IPS-11a (cell line): ENCODE results near the gene GEN1.

Experiments used
- H3K4me3 ChIP-seq: one replicate; pipeline ENCODE4 v1.5.1; 2013; ENCODE audit warnings: low read depth, low read length, control low read depth

GEN1 gene

GRCh38 chr2:17793296-17793695, 39.4 kb downstream of the GEN1 start:
- H3K4me3 ChIP-seq, result no peak overlapping the region

GRCh38 chr2:17793803-17794354, 39.9 kb downstream of the GEN1 start:
- no peak overlapping the region for H3K4me3 ChIP-seq

- no peak overlapping the region for H3K4me3 ChIP-seq
Measured at GRCh38 chr2:17795309-17795708, 41.4 kb downstream of the GEN1 start.

GRCh38 chr2:17798338-17798737, 44.4 kb downstream of the GEN1 start:
- H3K4me3 ChIP-seq, result no peak overlapping the region

- no peak overlapping the region for H3K4me3 ChIP-seq
Measured at GRCh38 chr2:17799301-17800120, 45.6 kb downstream of the GEN1 start.

- no peak overlapping the region for H3K4me3 ChIP-seq
Measured at GRCh38 chr2:17800219-17800618, 46.3 kb downstream of the GEN1 start.

- H3K4me3 ChIP-seq, result no peak overlapping the region
Measured at GRCh38 chr2:17800693-17801458, 46.9 kb downstream of the GEN1 start.

GRCh38 chr2:17803497-17803896, 49.6 kb downstream of the GEN1 start:
- no peak overlapping the region for H3K4me3 ChIP-seq

- H3K4me3 ChIP-seq, result no peak overlapping the region
Measured at GRCh38 chr2:17804358-17804757, 50.4 kb downstream of the GEN1 start.

GRCh38 chr2:17805166-17805565, 51.2 kb downstream of the GEN1 start:
- no peak overlapping the region for H3K4me3 ChIP-seq

GRCh38 chr2:17805717-17806363, 51.9 kb downstream of the GEN1 start:
- no peak overlapping the region for H3K4me3 ChIP-seq

- no peak overlapping the region for H3K4me3 ChIP-seq
Measured at GRCh38 chr2:17813010-17813741, 59.2 kb downstream of the GEN1 start.

- H3K4me3 ChIP-seq, result no peak overlapping the region
Measured at GRCh38 chr2:17813742-17814473, 60.0 kb downstream of the GEN1 start.

- H3K4me3 ChIP-seq, result no peak overlapping the region
Measured at GRCh38 chr2:17814601-17815000, 60.7 kb downstream of the GEN1 start.

GRCh38 chr2:17815468-17816184, 61.7 kb downstream of the GEN1 start:
- H3K4me3 ChIP-seq, result no peak overlapping the region

GRCh38 chr2:17816396-17817245, 62.7 kb downstream of the GEN1 start, which contains the start of gene MSGN1:
TSS of gene MSGN1 (plus strand) at chr2:17816460. CDS start at chr2:17816519, 59 bp downstream.
- no peak within 1 kb of the TSS for H3K4me3 ChIP-seq

GRCh38 chr2:17818235-17818815, 64.4 kb downstream of the GEN1 start:
- no peak overlapping the region for H3K4me3 ChIP-seq

GRCh38 chr2:17821080-17821479, 67.1 kb downstream of the GEN1 start:
- H3K4me3 ChIP-seq, result no peak overlapping the region
